ENCODE data around the gene COL24A1. TPM values are rescaled to one million over a fixed set of nuclear protein-coding genes. Genes with fewer than 3 reads are reported as not detected.
"Not testable (repeated sequence)": the region's sequence is repeated elsewhere in the genome, so short reads cannot be mapped to it uniquely, and the experiment has no call there.

Gene COL24A1
- total RNA-seq, 1 donor from 2014 or later, result 0.21 TPM

DNA sequence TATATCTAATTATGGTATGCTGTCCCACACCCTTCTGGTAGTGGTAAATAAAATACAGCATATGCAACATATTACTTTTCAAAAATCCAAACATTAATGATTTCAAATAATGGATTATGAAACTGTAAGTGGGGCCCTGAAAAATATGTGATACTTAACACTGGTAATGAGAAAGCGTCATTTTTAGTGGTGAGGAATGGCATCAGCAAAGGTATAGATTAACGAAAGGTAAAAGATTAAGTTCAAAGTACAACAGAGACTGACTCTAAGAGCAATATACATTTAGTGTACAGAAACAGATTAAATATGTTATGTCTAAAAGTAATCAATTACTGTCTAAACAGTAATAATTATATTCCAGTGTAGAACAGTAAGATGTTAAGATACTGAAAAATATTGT, 194.1 kb downstream of the COL24A1 start:
- TF ChIP-seq, protein P1, sequence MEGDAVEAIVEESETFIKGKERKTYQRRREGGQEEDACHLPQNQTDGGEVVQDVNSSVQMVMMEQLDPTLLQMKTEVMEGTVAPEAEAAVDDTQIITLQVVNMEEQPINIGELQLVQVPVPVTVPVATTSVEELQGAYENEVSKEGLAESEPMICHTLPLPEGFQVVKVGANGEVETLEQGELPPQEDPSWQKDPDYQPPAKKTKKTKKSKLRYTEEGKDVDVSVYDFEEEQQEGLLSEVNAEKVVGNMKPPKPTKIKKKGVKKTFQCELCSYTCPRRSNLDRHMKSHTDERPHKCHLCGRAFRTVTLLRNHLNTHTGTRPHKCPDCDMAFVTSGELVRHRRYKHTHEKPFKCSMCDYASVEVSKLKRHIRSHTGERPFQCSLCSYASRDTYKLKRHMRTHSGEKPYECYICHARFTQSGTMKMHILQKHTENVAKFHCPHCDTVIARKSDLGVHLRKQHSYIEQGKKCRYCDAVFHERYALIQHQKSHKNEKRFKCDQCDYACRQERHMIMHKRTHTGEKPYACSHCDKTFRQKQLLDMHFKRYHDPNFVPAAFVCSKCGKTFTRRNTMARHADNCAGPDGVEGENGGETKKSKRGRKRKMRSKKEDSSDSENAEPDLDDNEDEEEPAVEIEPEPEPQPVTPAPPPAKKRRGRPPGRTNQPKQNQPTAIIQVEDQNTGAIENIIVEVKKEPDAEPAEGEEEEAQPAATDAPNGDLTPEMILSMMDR (IDR thresholded peaks at IDR 0.05; ENCODE audit: insufficient read depth, low read length, poor library complexity, severe bottlenecking), result no peak

DNA sequence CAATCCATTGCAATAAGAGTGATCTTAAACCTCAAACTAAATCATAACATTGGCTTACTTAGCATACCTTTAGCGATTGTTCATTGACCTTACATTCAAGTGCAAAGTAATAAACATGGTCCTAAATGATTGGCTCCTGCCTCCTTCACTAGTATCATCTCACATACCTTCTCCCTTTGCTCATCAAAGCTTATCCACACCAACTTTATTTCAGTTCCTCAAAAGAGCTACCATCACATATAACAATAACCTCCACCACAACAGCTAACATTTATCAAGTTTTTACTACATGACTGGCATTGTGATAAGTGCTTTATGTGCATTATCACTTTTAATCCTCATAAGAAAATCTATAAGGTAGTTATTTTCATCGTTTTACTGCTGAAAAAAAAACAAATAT, 198.8 kb downstream of the COL24A1 start:
- H3K4me3 ChIP-seq (ENCODE audit: low read depth, low read length), result no peak overlapping the region
- DNase-seq (ENCODE audit: low read depth), result no peak
- H3K36me3 ChIP-seq (ENCODE audit: control insufficient read depth, insufficient read depth, low read length), result no peaks in the 10 kb centered on the region
- no peaks in the 10 kb centered on the region for H3K27me3 ChIP-seq (ENCODE audit: control insufficient read depth, insufficient read depth, low read length)
- TF ChIP-seq, protein P1 (IDR thresholded peaks at IDR 0.05; ENCODE audit: insufficient read depth, low read length, poor library complexity, severe bottlenecking), result no peak

More for the DNA sequence above, 194.1 kb downstream of the COL24A1 start:
- no peaks in the 10 kb centered on the region for H3K36me3 ChIP-seq (ENCODE audit: control insufficient read depth, insufficient read depth, low read length)
- no peak for DNase-seq (ENCODE audit: low read depth)
- no peaks in the 10 kb centered on the region for H3K27me3 ChIP-seq (ENCODE audit: control insufficient read depth, insufficient read depth, low read length)
- H3K4me3 ChIP-seq (ENCODE audit: low read depth, low read length), result no peak overlapping the region

DNA sequence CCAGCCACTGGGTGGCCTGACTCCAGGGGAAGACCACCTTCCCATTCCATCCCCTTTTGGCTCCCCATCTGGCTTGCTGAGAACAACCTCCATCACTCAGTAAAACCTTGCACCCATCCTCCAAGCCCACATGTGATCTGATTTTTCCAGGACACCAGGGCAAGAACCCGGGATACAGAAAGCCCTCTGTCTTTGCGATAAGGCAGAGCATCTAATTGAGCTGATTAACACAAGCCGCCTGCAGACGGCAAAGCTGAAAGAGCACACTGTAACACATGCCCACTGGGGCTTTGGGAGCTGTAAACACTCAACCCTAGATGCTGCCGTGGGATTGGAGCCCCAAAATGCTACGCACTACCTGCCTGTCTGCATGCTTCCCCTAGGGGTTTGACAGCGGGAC, 201.4 kb downstream of the COL24A1 start:
- not testable (repeated sequence) for H3K4me3 ChIP-seq (ENCODE audit: low read depth, low read length); DNase-seq (ENCODE audit: low read depth); H3K36me3 ChIP-seq (ENCODE audit: control insufficient read depth, insufficient read depth, low read length); H3K27me3 ChIP-seq (ENCODE audit: control insufficient read depth, insufficient read depth, low read length)

DNA sequence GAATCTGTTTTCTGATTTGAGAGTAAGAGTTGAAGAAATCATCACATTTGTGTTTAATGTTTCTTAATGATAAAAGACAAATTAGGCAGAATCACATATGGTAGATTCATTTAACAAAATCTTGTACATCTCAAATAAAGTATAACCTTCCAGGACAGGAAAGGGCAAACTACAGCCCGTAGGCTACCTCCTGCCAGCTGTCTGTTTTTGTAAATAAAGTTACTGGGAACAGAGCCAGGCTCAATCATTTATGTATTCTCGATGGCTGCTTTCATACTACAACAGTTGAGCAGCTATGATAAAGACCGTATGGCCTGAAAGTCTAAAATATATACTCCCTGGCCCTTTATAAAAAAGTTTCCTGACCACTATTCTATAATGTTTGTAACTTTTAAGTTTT, 204.1 kb downstream of the COL24A1 start:
- Histone ChIP-seq H3K36me3 (ENCODE audit: control insufficient read depth, insufficient read depth, low read length) (no peaks in the 10 kb centered on the region), H3K27me3 (ENCODE audit: control insufficient read depth, insufficient read depth, low read length) (no peaks in the 10 kb centered on the region), H3K4me3 (ENCODE audit: low read depth, low read length) (no peak overlapping the region)
- TF ChIP-seq, protein P1 (IDR thresholded peaks at IDR 0.05; ENCODE audit: insufficient read depth, low read length, poor library complexity, severe bottlenecking), result no peak
- DNase-seq (ENCODE audit: low read depth), result no peak

DNA sequence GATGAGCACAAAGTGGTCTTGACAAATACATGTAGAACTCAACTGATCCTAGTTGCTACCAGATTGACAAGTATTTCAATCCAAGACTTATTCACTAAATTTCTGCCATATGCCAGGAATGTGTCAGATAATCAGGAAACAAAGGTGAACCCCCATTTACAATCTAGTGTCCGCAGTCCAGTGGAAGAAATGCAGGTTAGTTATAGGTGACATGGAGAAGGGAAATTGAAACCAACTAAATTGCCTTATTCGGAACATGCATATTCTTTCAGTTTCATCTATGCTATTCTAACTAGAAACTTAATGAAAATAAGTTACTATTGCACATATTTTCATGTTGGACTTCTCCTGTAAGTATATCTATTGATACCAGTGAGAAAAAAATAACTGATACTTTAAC, 209.4 kb downstream of the COL24A1 start:
- H3K27me3 ChIP-seq (ENCODE audit: control insufficient read depth, insufficient read depth, low read length), result no peaks in the 10 kb centered on the region
- no peak for DNase-seq (ENCODE audit: low read depth)
- H3K4me3 ChIP-seq (ENCODE audit: low read depth, low read length), result no peak overlapping the region
- no peaks in the 10 kb centered on the region for H3K36me3 ChIP-seq (ENCODE audit: control insufficient read depth, insufficient read depth, low read length)
- TF ChIP-seq, protein P1 (IDR thresholded peaks at IDR 0.05; ENCODE audit: insufficient read depth, low read length, poor library complexity, severe bottlenecking), result no peak

DNA sequence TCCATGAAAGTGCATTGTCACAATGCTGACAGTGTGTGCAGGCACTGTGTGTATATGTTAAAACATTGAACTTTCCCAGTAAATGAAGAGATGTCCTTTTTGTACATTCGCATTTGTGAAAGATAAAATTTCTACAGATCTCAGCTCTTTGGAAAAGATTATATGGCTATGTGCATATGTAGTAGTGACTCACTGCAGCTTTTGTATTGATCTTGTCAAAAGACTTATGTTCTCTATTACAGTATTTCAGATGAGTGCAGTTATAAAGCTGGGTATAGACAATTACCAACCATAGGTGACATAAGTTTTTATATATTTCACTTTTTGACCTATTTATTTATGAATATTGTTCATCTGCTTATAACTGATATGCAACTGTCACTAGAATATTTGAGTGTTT, 212.6 kb downstream of the COL24A1 start:
- no peaks in the 10 kb centered on the region for H3K36me3 ChIP-seq (ENCODE audit: control insufficient read depth, insufficient read depth, low read length)
- no peaks in the 10 kb centered on the region for H3K27me3 ChIP-seq (ENCODE audit: control insufficient read depth, insufficient read depth, low read length)
- no peak for DNase-seq (ENCODE audit: low read depth)
- no peak overlapping the region for H3K4me3 ChIP-seq (ENCODE audit: low read depth, low read length)
- TF ChIP-seq, protein P1 (IDR thresholded peaks at IDR 0.05; ENCODE audit: insufficient read depth, low read length, poor library complexity, severe bottlenecking), result no peak

Data from kidney epithelial cell (primary cell).